ENCODE measurements around the gene CD164L2.
A peak's percentile ranks its signal among the peaks of the same experiment; 100 is the strongest.
"Not testable (repeated sequence)": the region's sequence is repeated elsewhere in the genome, so short reads cannot be mapped to it uniquely, and the experiment has no call there.

CD164L2 gene

DNA sequence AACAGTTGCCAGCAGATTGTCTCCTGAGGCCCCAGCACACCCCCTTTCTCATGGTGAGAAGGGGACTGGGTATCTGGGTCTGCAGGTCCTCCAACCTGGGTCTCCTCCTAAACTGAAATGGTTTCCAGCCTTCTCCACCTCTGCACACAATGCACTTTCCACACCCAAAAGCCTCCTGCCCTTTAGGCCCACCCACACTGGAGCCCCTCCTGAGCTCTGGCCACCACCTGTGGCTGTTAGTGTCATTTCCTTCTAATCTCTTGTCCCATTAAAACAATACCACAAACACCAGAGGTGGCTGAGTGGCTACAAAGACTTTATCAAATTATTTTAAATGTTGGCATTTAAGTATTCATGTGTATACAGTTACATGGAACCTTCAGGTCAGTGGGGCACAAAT lies 20.8 kb upstream of the CD164L2 start:
- no peak for DNase-seq

DNA sequence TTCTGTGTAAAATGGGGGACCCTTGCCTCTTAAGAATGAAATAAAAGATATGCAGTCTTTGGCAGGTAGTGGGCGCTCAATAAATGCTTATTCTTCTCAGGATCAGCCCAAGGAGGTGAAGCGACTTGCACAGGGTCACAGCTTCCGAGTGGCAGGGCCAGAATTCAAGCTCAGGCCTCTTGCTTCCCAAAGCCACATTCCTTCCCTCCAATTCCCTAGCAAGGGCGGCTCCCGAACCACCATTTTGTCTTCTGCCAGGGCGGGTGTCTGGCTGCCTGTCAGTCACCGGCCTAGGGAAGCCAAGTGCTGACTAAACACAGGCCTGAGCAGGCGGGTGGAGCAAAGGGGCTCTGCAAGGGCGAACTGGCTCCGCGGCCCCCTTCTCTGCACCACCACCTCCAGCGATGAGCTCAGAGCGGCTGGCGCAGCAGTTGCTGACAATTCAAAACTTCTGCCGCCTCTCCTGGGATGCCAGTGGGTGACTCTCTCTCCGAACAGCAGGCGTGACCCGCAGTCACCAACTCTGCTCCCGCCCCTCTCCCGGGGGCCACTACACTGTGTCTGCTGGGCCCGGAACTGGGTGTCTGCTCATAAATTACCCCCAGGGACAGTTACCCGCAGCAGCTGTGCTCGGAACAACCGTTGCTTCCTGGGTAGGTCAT lies 20.1 kb upstream of the CD164L2 start:
- DNase-seq = peak; percentile 43

GRCh38 chr1:27402349-27402754 lies 19.2 kb upstream of the CD164L2 start:
- peak; percentile 57 for DNase-seq

- DNase-seq = no peak
Measured at GRCh38 chr1:27400963-27401341, 17.8 kb upstream of the CD164L2 start.

DNA sequence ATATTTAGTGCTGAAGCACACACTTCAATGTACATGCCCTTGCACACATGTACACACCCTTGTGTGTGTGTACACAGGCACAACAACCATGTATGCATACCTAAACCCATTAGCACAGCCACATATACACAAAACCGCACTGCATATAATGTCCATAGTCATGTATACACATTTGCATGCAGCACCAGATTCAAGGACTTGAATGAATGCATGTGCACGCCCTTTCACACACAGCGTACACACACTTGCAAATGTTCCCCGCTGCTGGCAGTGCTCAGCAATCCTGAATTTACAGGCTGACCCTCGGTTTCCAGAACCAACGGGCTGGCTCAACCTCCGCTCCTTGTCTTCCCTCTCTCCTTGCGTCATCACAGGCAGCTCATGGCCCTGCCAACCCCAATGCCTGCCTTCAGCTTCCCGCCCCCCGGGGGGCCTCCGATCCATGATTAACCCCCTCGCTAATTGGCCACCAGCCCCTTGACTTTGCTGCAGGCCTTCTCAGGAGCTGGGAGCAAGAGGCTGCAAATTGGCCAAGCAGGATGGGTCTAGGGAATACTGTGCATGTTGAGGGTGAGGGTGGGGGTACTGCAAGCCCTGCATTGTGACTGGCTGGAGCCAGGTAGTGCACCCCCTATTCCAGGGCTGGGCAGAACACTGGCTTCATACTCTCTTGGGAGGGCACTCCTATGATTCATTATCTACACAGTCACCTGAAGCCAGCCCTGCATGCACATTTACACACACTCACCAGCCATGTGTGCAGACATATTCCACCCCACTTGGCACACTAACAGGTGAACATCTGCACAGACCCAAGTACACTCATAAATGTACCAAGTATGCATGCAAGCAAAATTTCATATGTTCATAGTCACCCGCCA lies 17.2 kb upstream of the CD164L2 start:
- no peak for DNase-seq

DNA sequence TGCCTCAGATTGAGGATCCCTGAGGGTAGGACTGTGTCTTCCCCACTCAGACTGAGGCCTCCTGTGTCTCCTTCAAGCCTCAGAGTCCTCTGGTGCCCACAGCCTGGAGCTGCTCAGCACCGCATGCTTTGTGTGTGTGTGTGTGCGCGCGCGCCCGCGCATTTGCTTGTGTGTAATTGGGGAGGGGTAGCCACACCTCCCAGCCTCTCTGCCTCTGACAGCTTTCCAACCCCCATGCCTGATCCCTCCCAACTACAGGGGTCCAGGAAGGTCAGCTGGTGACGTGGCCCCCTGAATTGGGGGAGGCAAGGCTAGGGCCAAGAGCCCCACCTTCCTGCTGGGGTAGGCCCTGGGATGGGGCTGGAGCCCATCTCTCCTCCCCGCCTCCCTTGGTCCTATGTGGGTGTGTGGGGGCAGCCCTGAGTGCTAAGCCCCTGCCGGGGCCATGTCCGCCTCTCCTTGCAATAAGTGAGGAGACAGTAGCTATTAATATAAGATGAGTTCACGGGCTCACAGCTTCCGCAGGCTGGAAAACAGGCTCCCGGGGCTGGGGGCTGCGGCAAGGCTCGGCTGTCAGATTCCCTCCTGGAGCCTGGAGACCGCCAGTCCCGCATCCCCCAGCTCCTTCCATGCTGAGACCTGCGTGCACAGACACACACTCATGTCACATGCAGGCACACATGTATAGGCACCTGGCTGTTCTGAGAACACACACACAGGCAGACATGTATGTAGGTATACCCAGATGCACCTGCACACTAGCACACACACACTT lies 16.3 kb upstream of the CD164L2 start:
- no peak for DNase-seq

GRCh38 chr1:27398405-27399149 lies 15.4 kb upstream of the CD164L2 start:
- no peak for DNase-seq

- DNase-seq = no peak
Measured at GRCh38 chr1:27397749-27398148, 14.6 kb upstream of the CD164L2 start.

DNA sequence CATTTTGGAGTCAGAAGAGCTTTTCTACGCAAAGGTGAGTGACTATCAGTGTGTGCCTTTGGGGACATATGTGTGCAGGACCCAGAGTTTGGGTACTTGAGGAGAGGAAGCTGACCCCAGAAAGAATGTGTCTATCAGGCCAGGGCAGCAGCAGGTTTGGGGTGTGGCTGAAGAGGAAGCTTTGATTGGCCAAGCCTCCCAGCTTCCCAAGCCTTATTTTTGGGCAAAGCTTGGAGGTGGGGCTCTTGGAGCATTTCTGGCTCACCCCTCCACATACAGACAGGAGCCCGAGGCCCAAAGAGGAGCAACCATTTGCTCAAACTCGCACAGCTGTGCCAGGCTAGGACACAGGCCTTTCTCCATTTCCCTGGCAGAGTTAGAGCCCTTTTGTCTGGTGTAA lies 14.0 kb upstream of the CD164L2 start:
- DNase-seq = no peak

- DNase-seq = peak; percentile 59
Measured at GRCh38 chr1:27395441-27396195, 12.5 kb upstream of the CD164L2 start.

DNA sequence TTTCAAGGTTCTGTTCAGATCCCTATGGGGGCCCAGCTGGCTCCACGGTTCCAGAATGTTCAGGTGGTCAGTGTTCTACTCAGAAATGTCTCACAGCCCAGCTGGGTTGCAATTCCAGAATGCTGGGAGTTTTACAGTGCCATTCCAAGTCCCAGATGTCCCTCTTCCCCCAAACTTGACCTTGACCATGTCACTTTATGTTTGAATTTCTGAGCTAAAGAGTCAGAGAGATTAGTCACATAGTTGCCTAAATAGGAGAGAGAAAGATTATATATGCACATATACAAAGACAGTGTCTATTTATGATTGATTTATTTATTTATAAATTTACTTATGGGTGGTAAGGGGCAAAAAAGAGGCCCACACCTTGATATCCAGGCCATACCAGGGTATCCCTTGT lies 11.8 kb upstream of the CD164L2 start:
- no peak for DNase-seq

GRCh38 chr1:27394282-27394658 lies 11.1 kb upstream of the CD164L2 start:
- no peak for DNase-seq

- DNase-seq = no peak
Measured at GRCh38 chr1:27393641-27394281, 10.6 kb upstream of the CD164L2 start.

DNA sequence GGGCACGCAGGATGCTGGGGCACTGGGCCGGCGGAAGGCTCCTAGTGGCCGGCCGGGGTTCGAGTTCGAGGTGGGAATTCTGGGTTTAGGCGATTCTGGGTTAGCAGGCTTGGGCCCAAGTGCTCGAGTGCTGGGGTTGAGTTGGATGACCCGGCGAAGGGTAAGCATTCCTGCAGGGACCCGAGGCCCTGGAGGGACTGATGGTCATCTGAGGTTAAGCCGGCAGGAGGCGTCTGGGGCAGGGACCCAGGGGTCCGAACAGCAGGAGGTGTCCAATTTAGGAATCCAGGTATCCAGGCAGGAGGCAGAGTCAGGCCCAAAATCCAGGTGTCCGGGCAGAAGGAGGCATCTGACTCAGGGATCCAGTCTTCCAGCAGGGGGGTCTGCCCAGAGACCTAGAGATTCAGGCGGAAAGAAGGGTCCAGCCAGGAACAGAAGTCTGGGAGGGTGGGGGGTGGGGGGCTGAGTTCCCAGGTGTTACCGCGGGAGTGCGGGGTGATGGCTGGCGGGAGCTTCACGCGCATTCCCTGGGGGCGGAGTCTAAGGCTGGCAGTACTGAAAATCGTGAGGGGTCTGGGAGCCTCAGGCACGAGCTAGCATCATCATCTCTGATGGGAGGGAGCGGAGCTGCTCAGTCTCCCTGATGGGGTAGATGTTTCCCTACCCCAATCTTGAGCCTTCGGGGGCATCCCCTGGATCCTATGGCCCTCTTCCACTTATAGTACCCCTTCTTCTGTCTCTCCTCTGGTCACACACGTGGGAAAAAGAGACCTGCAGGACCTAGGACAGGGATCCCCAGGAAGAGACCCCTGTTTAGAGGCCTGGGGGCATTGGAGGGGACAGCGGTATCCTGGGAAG lies 9.9 kb upstream of the CD164L2 start:
- no peak for DNase-seq

- peak; percentile 83 for DNase-seq
Measured at GRCh38 chr1:27392096-27392777, 9.1 kb upstream of the CD164L2 start, which contains the start of gene GPR3. GPR3 (plus strand) TSS chr1:27392622; CDS start chr1:27393799, 1,177 bp downstream.

DNA sequence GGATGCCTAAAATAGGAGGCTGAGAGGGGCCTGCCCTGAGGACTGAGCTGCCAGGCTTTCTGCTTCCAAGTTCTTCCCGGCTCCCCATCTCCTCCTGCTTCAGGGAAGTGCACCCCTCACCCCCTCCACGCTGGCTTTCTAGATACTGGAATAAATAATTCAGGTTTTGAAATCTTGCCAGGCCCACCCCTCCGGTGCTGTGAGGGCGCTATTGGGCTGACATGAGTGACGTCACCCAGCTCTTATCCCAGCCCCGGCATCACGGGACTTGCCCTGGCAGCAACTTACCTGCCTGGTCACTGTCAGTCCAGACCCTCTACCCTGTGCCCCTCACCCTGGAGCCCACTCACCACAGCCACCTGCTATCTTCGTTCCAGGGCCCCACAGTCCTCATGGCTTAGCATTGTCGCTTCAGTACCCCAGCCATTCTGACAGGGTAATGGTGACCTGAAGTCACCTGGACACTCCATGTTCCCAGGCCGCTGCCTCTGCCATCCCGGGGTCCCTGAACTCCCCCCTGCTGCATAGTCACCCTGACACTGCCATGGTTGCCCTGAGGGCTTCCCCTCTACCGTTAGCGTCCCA lies 8.5 kb upstream of the CD164L2 start:
- no peak for DNase-seq

DNA sequence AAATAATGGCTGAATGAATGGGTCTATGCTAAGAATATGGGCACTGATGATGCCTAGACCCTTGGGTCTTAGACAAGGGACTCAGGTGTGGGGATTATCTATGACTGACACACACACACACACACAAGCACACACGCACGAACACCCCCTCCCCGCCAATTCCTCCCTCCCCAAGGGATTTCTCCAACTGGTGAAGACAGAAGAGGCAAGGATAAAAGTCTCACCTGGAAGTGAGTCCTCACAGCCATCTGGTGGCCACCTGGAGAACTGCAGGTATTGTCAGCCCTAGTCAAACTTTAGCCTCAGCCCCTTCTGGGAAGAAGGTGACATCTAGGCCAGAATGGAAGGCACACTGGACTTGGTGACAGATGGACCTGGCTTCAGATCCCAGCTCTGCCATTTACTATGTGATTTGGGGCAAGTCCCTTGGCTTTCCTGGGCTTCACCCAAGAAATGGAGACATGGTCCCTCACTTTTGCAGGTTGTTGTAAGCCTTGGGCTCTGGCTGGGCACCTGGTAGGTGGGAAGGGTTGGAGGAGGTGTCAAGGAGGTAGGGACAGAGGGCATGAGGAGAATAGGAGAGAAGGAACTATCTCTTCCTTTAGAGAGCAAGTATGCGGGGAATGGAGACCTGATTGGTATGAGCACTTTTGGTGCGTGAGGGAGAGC lies 5.3 kb upstream of the CD164L2 start:
- peak; percentile 37 for DNase-seq

- DNase-seq = not testable (repeated sequence)
Measured at GRCh38 chr1:27384797-27385196, 1.7 kb upstream of the CD164L2 start.

DNA sequence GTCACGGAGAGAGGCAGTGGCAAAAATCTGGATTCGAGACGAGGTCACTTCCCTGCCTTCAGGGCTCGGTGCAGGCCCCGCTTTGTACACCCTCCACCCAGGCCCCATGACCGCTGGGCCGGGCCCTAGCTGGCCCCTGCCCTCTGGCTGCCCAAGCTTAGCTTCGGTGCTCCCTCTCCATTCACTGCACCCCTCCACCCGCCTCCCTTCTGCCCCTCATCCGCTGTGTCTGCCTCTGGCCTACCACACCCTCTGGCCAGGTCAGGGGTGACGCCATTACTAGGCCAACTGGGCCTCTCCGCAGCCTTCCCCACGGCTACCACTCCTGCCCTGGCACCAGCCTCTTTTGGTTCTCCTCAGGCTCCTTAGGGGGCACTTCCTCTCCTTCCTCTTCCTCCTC lies 528 bp upstream of the CD164L2 start:
- DNase-seq = no peak
